Measurements from ENCODE around the gene TMEM271.
"Not testable (repeated sequence)": the region's sequence is repeated elsewhere in the genome, so short reads cannot be mapped to it uniquely, and the experiment has no call there.

TMEM271 gene

GRCh38 chr4:560731-561291 lies 15.3 kb downstream of the TMEM271 start:
- no peak for DNase-seq

- no peak for DNase-seq
Measured at GRCh38 chr4:560061-560460, 16.0 kb downstream of the TMEM271 start.

- no peak for DNase-seq
Measured at GRCh38 chr4:555566-556275, 20.4 kb downstream of the TMEM271 start.

GRCh38 chr4:554793-555320 lies 21.2 kb downstream of the TMEM271 start:
- not testable (repeated sequence) for DNase-seq

GRCh38 chr4:552019-552418 lies 24.1 kb downstream of the TMEM271 start:
- no peak for DNase-seq

GRCh38 chr4:550268-550667 lies 25.8 kb downstream of the TMEM271 start:
- not testable (repeated sequence) for DNase-seq

GRCh38 chr4:548976-549375 lies 27.1 kb downstream of the TMEM271 start:
- no peak for DNase-seq

GRCh38 chr4:545612-546011 lies 30.5 kb downstream of the TMEM271 start:
- DNase-seq = no peak

- DNase-seq = no peak
Measured at GRCh38 chr4:544386-545105, 31.5 kb downstream of the TMEM271 start.

GRCh38 chr4:541271-541670 lies 34.8 kb downstream of the TMEM271 start:
- DNase-seq = no peak

- DNase-seq = no peak
Measured at GRCh38 chr4:538542-539142, 37.5 kb downstream of the TMEM271 start.

GRCh38 chr4:537436-538264 lies 38.4 kb downstream of the TMEM271 start:
- DNase-seq = no peak

- DNase-seq = no peak
Measured at GRCh38 chr4:536351-536972, 39.6 kb downstream of the TMEM271 start.

GRCh38 chr4:535924-536281 lies 40.2 kb downstream of the TMEM271 start:
- no peak for DNase-seq

- DNase-seq = no peak
Measured at GRCh38 chr4:535181-535923, 40.7 kb downstream of the TMEM271 start.

GRCh38 chr4:534576-535151 lies 41.4 kb downstream of the TMEM271 start:
- no peak for DNase-seq

GRCh38 chr4:534101-534575 lies 42.0 kb downstream of the TMEM271 start:
- DNase-seq = no peak

GRCh38 chr4:533318-534100 lies 42.6 kb downstream of the TMEM271 start:
- no peak for DNase-seq

- no peak for DNase-seq
Measured at GRCh38 chr4:532588-533317, 43.3 kb downstream of the TMEM271 start.

Measured in fibroblast of skin of right quadriceps (primary cell).